H4 (cell line): ENCODE data around the gene TNFRSF21. TPM values are rescaled to one million over a fixed set of nuclear protein-coding genes. Genes with fewer than 3 reads are reported as not detected.

ENCODE experiments used
- total RNA-seq: library from RNA; depleted of rRNA; stranded (reverse); fragments of >200 nt; shearing (Covaris generic); gene quantifications from 2 replicates; pipeline ENCODE4 v1.2.3, GENCODE V29; 2014; rRNA removed

Gene TNFRSF21
- total RNA-seq, 1 experiment from 2014 or later, result 7.7 TPM

Other genes starting within 250 kb of the TNFRSF21 start
- 19.3 and 27.1 TPM in 2 replicates for gene CD2AP, start 167.9 kb upstream of the TNFRSF21 start, total RNA-seq